ENCODE measurements around the gene MTX3. TPM values are rescaled to one million over a fixed set of nuclear protein-coding genes. Genes with fewer than 3 reads are reported as not detected.

Gene MTX3
- total and polyA plus RNA-seq, 4 experiments from 2014 or later: 2.4 to 22.9 (median 12.7) TPM

DNA sequence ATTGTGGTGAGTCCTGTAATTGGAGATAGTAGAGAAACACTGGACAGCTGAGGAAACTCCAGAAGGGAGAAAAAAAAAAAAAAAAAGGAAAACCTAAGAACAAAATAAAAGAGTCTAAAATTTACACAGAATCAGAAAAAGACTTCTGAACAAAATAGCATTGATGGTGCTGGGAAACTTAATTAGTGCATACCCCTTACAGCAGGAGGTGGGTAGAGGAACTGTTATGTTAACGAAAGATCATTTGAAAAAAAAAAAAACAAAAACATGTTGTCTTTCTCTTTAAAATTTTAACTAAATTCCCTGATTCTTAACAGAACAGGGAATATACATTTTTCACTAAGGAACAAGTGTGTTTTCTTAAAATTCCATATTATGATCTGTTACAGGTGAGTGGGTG, 11.6 kb upstream of the MTX3 start:
- no peaks in the 10 kb centered on the region for H3K27me3 Mint-ChIP-seq
- peaks cover 3 to 17% of the 10 kb centered on the region in 2 donors for H3K36me3 Mint-ChIP-seq
- POLR2A ChIA-PET (ENCODE audit: partially characterized antibody): no interaction called here
- H3K4me3 Mint-ChIP-seq: no peak overlapping the region
- no peak for DNase-seq
- Histone ChIP-seq H3K4me1 (ENCODE audit: insufficient read depth, low read length) (no peaks in the 10 kb centered on the region), H3K27ac (ENCODE audit: low read depth, low read length) (no peak overlapping the region), H3K4me3 (ENCODE audit: low read length in 2 of 2) (no peak overlapping the region), H3K9me3 (ENCODE audit: control insufficient read depth in 1 of 2, low read length in 2 of 2) (no peaks in the 10 kb centered on the region), H3K36me3 (ENCODE audit: insufficient read depth, low read length) (no peaks in the 10 kb centered on the region), H3K27me3 (ENCODE audit: insufficient read depth, low read length) (no peaks in the 10 kb centered on the region)
- H3K9me3 Mint-ChIP-seq: no peaks in the 10 kb centered on the region
- CTCF ChIA-PET (ENCODE audit: partially characterized antibody): no interaction called here
- no peaks in the 10 kb centered on the region for H3K4me1 Mint-ChIP-seq
- intact Hi-C loops (cut with micrococcal nuclease): no loop called here
- no peak overlapping the region for H3K27ac Mint-ChIP-seq

DNA sequence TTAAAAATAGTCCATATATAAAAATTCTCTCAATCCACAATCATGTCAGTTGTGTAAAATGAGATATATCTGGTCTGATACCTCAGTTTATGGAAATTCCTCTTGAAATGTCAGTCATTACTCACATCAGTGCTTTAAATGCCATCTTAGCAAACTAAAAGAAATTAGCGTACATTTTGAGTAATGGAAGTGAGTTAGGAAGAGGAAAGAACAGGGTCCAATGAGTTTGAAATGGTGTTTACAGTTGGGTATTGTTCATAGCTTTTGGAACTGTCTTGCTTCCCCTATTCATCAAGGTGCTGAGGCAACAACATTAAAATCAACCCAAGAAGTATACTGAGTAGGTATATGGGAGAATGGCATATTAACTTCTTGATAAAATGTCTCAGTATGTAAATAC, 8.7 kb upstream of the MTX3 start:
- H3K27me3 Mint-ChIP-seq: peaks cover 6% of the 10 kb centered on the region in 2 donors
- H3K27ac Mint-ChIP-seq: no peak overlapping the region
- Histone ChIP-seq H3K9me3 (ENCODE audit: control insufficient read depth in 1 of 2, low read length in 2 of 2) (no peaks in the 10 kb centered on the region), H3K27ac (ENCODE audit: low read depth, low read length) (no peak overlapping the region), H3K4me1 (ENCODE audit: insufficient read depth, low read length) (no peaks in the 10 kb centered on the region), H3K4me3 (ENCODE audit: low read length in 2 of 2) (no peak overlapping the region), H3K27me3 (ENCODE audit: insufficient read depth, low read length) (no peaks in the 10 kb centered on the region), H3K36me3 (ENCODE audit: insufficient read depth, low read length) (no peaks in the 10 kb centered on the region)
- no peak overlapping the region for H3K4me3 Mint-ChIP-seq
- CTCF ChIA-PET (ENCODE audit: partially characterized antibody): no interaction called here
- no peaks in the 10 kb centered on the region for H3K9me3 Mint-ChIP-seq
- H3K4me1 Mint-ChIP-seq: no peaks in the 10 kb centered on the region
- intact Hi-C loops (cut with micrococcal nuclease): no loop called here
- DNase-seq: no peak
- peaks cover 0 to 13% of the 10 kb centered on the region in 2 donors for H3K36me3 Mint-ChIP-seq
- POLR2A ChIA-PET (ENCODE audit: partially characterized antibody): no interaction called here

DNA sequence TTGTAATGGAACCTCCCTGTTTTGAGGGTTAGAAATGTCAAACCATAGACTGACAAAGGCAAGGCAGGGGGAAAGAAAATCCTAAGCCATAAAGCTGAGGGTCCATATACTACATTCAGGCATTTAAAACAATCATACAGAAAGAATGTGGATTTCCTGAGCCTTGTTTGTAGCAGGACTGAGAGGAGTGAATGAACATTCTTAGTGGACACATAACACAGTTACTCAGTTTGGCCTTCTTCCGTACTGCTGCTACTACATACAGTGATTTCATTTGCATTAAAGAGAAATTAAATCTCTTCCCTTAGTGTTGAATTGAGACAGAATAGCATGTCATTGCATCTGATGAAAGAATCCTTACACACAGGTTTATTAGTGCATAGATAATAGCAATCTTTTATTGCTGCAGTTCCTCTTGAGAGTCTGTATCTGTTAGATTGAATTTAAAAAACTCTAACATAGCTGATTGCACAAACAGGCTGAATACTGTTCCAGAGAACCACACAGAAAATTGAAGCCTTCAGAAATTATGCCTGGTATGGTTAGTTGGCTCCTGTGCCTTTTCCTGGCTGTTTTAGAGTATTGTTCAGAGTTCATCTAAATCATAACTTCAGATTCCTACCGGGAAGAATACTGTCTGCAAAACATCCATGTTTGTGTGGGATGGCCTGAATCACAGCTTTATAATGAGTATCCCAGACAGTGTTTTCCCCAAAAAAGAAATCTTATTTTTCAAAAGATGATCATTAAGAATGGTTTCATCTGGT, 2.0 kb upstream of the MTX3 start:
- no peak overlapping the region for H3K4me3 Mint-ChIP-seq
- POLR2A ChIA-PET (ENCODE audit: partially characterized antibody): no interaction called here
- H3K27me3 Mint-ChIP-seq: peaks cover 7% of the 10 kb centered on the region in 2 donors
- no peak overlapping the region for H3K4me3 ChIP-seq (ENCODE audit: low read length in 2 of 2)
- H3K9me3 Mint-ChIP-seq: no peaks in the 10 kb centered on the region
- no peak overlapping the region for H3K27ac ChIP-seq (ENCODE audit: low read depth, low read length)
- H3K36me3 ChIP-seq (ENCODE audit: insufficient read depth, low read length): no peaks in the 10 kb centered on the region
- CTCF ChIA-PET (ENCODE audit: partially characterized antibody): no interaction called here
- no peaks in the 10 kb centered on the region for H3K27me3 ChIP-seq (ENCODE audit: insufficient read depth, low read length)
- no peak overlapping the region for H3K27ac Mint-ChIP-seq
- intact Hi-C loops (cut with micrococcal nuclease): loop anchor here (5.0 kb wide), 5 partner anchors 314 to 659 kb away; partner anchors contain the start of genes DHFR, HOMER1, MSH3 and TENT2
- no peak for DNase-seq
- H3K4me1 ChIP-seq (ENCODE audit: insufficient read depth, low read length): peaks cover 23% of the 10 kb centered on the region
- H3K9me3 ChIP-seq (ENCODE audit: control insufficient read depth in 1 of 2, low read length in 2 of 2): no peaks in the 10 kb centered on the region
- H3K36me3 Mint-ChIP-seq: peaks cover 8 to 17% of the 10 kb centered on the region in 2 donors
- H3K4me1 Mint-ChIP-seq: peaks cover 15 to 23% (median 19%) of the 10 kb centered on the region in 4 donors

DNA sequence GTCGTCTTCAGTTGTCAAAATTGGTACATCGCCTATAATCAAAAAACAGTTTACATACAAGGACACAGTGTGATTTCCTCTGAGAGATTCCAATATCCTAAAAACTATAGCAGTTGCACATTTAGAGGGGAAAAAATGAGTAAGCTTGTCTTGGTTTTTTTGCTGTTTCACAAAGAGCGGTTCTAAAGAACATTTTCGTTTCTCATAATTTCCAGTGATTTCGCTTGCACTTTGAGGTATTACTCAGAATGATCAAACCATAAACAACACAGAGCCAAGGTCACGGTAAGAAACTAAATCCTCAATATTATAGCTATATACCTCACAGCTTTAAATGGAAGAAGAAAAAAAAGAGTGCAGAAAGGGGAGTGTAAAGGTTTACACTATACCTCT, 861 bp downstream of the MTX3 start:
- POLR2A ChIA-PET (ENCODE audit: partially characterized antibody): interaction anchor here (0.6 to 1.9 kb wide), 10 partner anchors 9 to 1017 kb away, joined by 3 to 17 read pairs (median 4); partner anchors contain the start of genes DHFR, MSH3 and SERINC5
- peak overlapping the region; percentile 57 to 96 (median 93) for H3K27ac Mint-ChIP-seq
- intact Hi-C loops (cut with micrococcal nuclease): loop anchor here (1.0 to 5.0 kb wide), 7 partner anchors 21 to 662 kb away; partner anchors contain the start of genes DHFR, HOMER1, MSH3 and TENT2
- DNase-seq: peak in 1 of 5 donors; percentile 12
- peak overlapping the region; percentile 82 to 93 (median 87) for H3K4me3 Mint-ChIP-seq
- CTCF ChIA-PET (ENCODE audit: partially characterized antibody): interaction anchor here (1.0 to 2.7 kb wide), 2 partner anchors 10 to 93 kb away, joined by 3 to 9 read pairs; no protein-coding TSS in a partner anchor
- H3K9me3 Mint-ChIP-seq: no peaks in the 10 kb centered on the region
- H3K4me1 Mint-ChIP-seq: peaks cover 15 to 23% (median 19%) of the 10 kb centered on the region in 4 donors
- H3K27me3 Mint-ChIP-seq: peaks cover 4 to 5% of the 10 kb centered on the region in 2 donors
- H3K4me3 ChIP-seq (ENCODE audit: low read length in 2 of 2): peak overlapping the region; percentile 63 to 75
- H3K4me1 ChIP-seq (ENCODE audit: insufficient read depth, low read length): peaks cover 23% of the 10 kb centered on the region
- H3K36me3 ChIP-seq (ENCODE audit: insufficient read depth, low read length): peaks cover 7% of the 10 kb centered on the region
- peaks cover 27 to 38% of the 10 kb centered on the region in 2 donors for H3K36me3 Mint-ChIP-seq
- no peaks in the 10 kb centered on the region for H3K27me3 ChIP-seq (ENCODE audit: insufficient read depth, low read length)
- peak overlapping the region; percentile 67 for H3K27ac ChIP-seq (ENCODE audit: low read depth, low read length)
- no peaks in the 10 kb centered on the region for H3K9me3 ChIP-seq (ENCODE audit: control insufficient read depth in 1 of 2, low read length in 2 of 2)

DNA sequence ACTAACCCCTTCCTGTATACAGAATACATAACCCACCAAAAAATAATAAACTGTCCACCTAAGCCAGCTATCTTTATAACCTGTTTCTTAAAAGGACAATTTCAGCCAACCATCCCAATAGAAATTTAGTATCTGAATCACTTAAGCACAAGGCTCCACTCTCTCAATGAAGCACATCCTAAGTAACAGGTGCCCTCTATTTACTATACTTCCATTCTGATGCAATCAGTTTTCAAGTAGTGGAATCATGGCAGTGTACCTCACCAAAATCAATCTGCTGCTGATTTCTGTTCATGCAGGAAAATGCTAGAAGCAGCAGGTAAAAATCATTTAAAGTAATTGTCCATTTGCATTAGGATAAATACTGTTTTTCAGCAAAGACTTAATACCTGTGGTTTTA, 4.8 kb downstream of the MTX3 start:
- DNase-seq: no peak
- H3K9me3 ChIP-seq (ENCODE audit: control insufficient read depth in 1 of 2, low read length in 2 of 2): no peaks in the 10 kb centered on the region
- ChIA-PET CTCF (ENCODE audit: partially characterized antibody) (no interaction called here), POLR2A (ENCODE audit: partially characterized antibody) (no interaction called here)
- no peak overlapping the region for H3K27ac ChIP-seq (ENCODE audit: low read depth, low read length)
- intact Hi-C loops (cut with micrococcal nuclease): no loop called here
- no peaks in the 10 kb centered on the region for H3K9me3 Mint-ChIP-seq
- no peaks in the 10 kb centered on the region for H3K27me3 Mint-ChIP-seq
- peaks cover 23% of the 10 kb centered on the region for H3K4me1 ChIP-seq (ENCODE audit: insufficient read depth, low read length)
- H3K27me3 ChIP-seq (ENCODE audit: insufficient read depth, low read length): no peaks in the 10 kb centered on the region
- no peak overlapping the region for H3K4me3 ChIP-seq (ENCODE audit: low read length in 2 of 2)
- H3K4me1 Mint-ChIP-seq: peaks cover 18 to 34% (median 24%) of the 10 kb centered on the region in 4 donors
- H3K36me3 Mint-ChIP-seq: peaks cover 53 to 65% of the 10 kb centered on the region in 2 donors
- H3K4me3 Mint-ChIP-seq: no peak overlapping the region
- peaks cover 28% of the 10 kb centered on the region for H3K36me3 ChIP-seq (ENCODE audit: insufficient read depth, low read length)
- H3K27ac Mint-ChIP-seq: peak overlapping the region in 2 of 7 donors; percentile 5 to 27

DNA sequence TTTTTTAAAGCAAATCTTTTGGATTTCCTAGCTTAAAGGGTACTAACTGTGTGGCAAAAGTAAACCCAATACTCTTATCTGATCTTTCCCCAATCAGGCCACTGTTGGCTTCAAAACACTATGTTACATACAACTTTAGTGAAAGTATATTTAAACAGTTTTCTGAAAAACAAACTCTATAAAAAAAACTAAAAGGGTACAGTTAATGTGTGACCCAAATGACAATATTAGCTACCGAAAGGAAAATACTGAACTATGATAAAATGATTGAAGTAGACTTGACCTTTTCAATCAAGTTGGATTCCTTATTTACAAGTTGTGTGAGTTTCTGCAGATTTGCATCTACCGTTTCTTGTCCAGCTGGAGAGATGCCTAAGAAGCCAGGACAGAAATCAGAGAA, 5.8 kb downstream of the MTX3 start:
- no peaks in the 10 kb centered on the region for H3K27me3 Mint-ChIP-seq
- Histone ChIP-seq H3K4me3 (ENCODE audit: low read length in 2 of 2) (no peak overlapping the region), H3K27me3 (ENCODE audit: insufficient read depth, low read length) (no peaks in the 10 kb centered on the region), H3K27ac (ENCODE audit: low read depth, low read length) (no peak overlapping the region), H3K9me3 (ENCODE audit: control insufficient read depth in 1 of 2, low read length in 2 of 2) (no peaks in the 10 kb centered on the region), H3K36me3 (ENCODE audit: insufficient read depth, low read length) (peaks cover 28% of the 10 kb centered on the region), H3K4me1 (ENCODE audit: insufficient read depth, low read length) (peaks cover 20% of the 10 kb centered on the region)
- H3K27ac Mint-ChIP-seq: peak overlapping the region in 1 of 7 donors; percentile 19
- H3K4me1 Mint-ChIP-seq: peaks cover 18 to 30% (median 24%) of the 10 kb centered on the region in 4 donors
- no peak overlapping the region for H3K4me3 Mint-ChIP-seq
- POLR2A ChIA-PET (ENCODE audit: partially characterized antibody): no interaction called here
- no peak for DNase-seq
- intact Hi-C loops (cut with micrococcal nuclease): no loop called here
- CTCF ChIA-PET (ENCODE audit: partially characterized antibody): no interaction called here
- no peaks in the 10 kb centered on the region for H3K9me3 Mint-ChIP-seq
- H3K36me3 Mint-ChIP-seq: peaks cover 56 to 67% of the 10 kb centered on the region in 2 donors

DNA sequence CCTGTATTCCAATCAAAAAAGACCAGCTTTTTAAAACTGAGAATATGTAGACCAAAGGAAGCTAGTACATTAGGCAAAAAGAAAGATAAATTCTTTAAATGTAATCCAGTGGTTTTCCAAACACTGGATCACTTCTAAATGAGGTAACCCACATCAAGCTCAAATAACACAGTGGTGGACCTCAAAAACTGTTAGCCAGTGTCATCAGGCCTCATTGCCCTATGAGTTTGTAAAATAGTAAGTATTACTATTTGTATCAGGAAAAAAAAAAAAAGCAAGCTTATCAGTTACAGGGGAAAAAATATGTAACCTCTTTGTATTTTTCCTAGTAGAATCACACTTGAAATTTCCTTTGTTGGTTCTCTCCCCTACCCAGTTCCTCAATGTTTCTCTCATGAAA, 6.7 kb downstream of the MTX3 start:
- DNase-seq: no peak
- peaks cover 28% of the 10 kb centered on the region for H3K36me3 ChIP-seq (ENCODE audit: insufficient read depth, low read length)
- intact Hi-C loops (cut with micrococcal nuclease): no loop called here
- H3K27ac ChIP-seq (ENCODE audit: low read depth, low read length): no peak overlapping the region
- no peak overlapping the region for H3K4me3 ChIP-seq (ENCODE audit: low read length in 2 of 2)
- peaks cover 58 to 69% of the 10 kb centered on the region in 2 donors for H3K36me3 Mint-ChIP-seq
- H3K4me1 ChIP-seq (ENCODE audit: insufficient read depth, low read length): peaks cover 13% of the 10 kb centered on the region
- ChIA-PET POLR2A (ENCODE audit: partially characterized antibody) (no interaction called here), CTCF (ENCODE audit: partially characterized antibody) (no interaction called here)
- H3K27me3 Mint-ChIP-seq: no peaks in the 10 kb centered on the region
- H3K4me1 Mint-ChIP-seq: peaks cover 14 to 26% (median 20%) of the 10 kb centered on the region in 4 donors
- H3K27ac Mint-ChIP-seq: no peak overlapping the region
- no peaks in the 10 kb centered on the region for H3K9me3 ChIP-seq (ENCODE audit: control insufficient read depth in 1 of 2, low read length in 2 of 2)
- no peaks in the 10 kb centered on the region for H3K9me3 Mint-ChIP-seq
- H3K4me3 Mint-ChIP-seq: no peak overlapping the region
- no peaks in the 10 kb centered on the region for H3K27me3 ChIP-seq (ENCODE audit: insufficient read depth, low read length)
